H1 (cell line): ENCODE data around the gene SLC20A1. TPM values are rescaled to one million over a fixed set of nuclear protein-coding genes. Genes with fewer than 3 reads are reported as not detected.

Source experiments
- GTF2F1 ChIP-seq: IDR thresholded peaks from 2 replicates; pipeline ENCODE4 v1.6.1; 2012; ENCODE audit warnings: low read depth, low read length, improper control_type of control experiment, borderline replicate concordance
- KDM5A ChIP-seq: fragments of 200-600 bp; IDR thresholded peaks from 2 replicates; pipeline ENCODE4 v1.7.1; 2012; ENCODE audit warnings: mild to moderate bottlenecking, low read length, inconsistent platforms, mixed read lengths
- MAFK ChIP-seq: IDR thresholded peaks from 2 replicates; pipeline ENCODE4 v1.6.1; 2012; ENCODE audit warnings: low read depth, mild to moderate bottlenecking, improper control_type of control experiment, low read length
- NRF1 ChIP-seq: IDR thresholded peaks from 2 replicates; pipeline ENCODE4 v1.6.1; 2011; ENCODE audit warnings: mild to moderate bottlenecking, low read depth, low read length, improper control_type of control experiment
- SAP30 ChIP-seq: fragments of 300-600 bp; sonication (generic); IDR thresholded peaks from 2 replicates; pipeline ENCODE4 v1.7.1; 2012; ENCODE audit warnings: low read length, moderate library complexity, mild to moderate bottlenecking, inconsistent platforms; ENCODE audit not compliant: insufficient read depth, insufficient replicate concordance
- SP2 ChIP-seq: IDR thresholded peaks from 2 replicates; pipeline ENCODE4 v1.6.1; 2012; ENCODE audit warnings: mild to moderate bottlenecking, low read length, inconsistent platforms
- SRF ChIP-seq: IDR thresholded peaks from 2 replicates; pipeline ENCODE4 v1.6.1; 2011; ENCODE audit warnings: mild to moderate bottlenecking, low read depth, low read length, moderate library complexity
- polyA plus RNA-seq, 7 experiments: library from polyadenylated mRNA; depleted of rRNA in 3 of 7; stranded (reverse) in 5 of 7; unstranded in 2 of 7; fragments of >200 nt in 5 of 7; fragments of 200-250 nt in 2 of 7; gene quantifications; 1 replicate in 5 of 7; 2 replicates in 1 of 7; 4 replicates in 1 of 7; pipeline versions ENCODE4 v1.2.1 to v1.2.3, GENCODE V29; 2011 to 2013; ENCODE audit warnings: missing spikeins in 2 of 7, mixed read lengths in 2 of 7
- total RNA-seq: library from RNA; stranded (reverse); fragmentation: NEBNext Ultra II Directional; extraction: Animal tissue kit (Norgen Biotek cat#: 25700); gene quantifications from 2 replicates; pipeline ENCODE4 v1.2.1, GENCODE V29; 2021
- TF ChIP-seq, protein P1 (sequence below): fragments of 300-600 bp; sonication (generic); IDR thresholded peaks from 2 replicates; pipeline ENCODE4 v1.7.1; 2012; ENCODE audit warnings: low read length, moderate library complexity, mild to moderate bottlenecking, inconsistent platforms; ENCODE audit not compliant: insufficient replicate concordance
- TF ChIP-seq, protein P2 (sequence below): IDR thresholded peaks from 2 replicates; pipeline ENCODE4 v1.6.1; 2012; ENCODE audit warnings: inconsistent platforms

The SLC20A1 gene
- total and polyA plus RNA-seq, 2 of the 8 experiments (the other 6 are each of a cell fraction or from before 2014, with no cell fraction given) = 42.6 to 105 TPM

DNA sequence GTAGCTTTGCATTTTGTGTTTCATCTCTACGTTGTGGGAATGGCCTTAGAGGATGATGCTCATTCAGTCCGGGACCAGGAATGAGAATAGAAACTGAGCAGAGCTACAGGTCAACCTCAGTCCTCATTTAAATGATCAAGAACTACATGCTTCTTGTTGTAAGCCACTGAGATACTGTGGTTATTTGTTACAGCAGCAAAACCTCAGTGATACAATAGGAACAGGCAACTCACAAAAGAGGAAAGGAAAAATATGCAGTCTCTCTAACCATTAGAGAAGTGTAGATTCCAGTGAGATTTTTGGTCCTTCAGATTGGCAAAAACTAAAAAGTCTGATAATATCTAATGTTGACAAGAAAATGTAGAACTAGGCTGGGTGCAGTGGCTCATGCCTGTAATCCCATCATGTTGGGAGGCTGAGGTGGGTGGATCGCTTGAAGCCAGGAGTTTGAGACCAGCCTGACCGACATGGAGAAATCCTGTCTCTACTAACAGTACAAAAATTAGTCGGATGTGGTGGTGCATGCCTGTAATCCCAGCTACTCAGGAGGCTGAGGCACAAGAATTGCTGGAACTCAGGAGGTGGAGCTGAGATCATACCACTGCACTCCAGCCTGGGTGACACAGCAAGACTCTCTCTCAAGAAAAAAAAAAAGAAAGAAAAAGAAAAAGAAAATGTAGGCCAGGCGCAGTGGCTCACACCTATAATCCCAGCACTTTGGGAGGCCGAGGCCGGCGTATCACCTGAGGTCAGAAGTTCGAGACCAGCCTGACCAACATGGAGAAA lies 48.0 kb upstream of the SLC20A1 start (continued):
- TF ChIP-seq, protein P1, sequence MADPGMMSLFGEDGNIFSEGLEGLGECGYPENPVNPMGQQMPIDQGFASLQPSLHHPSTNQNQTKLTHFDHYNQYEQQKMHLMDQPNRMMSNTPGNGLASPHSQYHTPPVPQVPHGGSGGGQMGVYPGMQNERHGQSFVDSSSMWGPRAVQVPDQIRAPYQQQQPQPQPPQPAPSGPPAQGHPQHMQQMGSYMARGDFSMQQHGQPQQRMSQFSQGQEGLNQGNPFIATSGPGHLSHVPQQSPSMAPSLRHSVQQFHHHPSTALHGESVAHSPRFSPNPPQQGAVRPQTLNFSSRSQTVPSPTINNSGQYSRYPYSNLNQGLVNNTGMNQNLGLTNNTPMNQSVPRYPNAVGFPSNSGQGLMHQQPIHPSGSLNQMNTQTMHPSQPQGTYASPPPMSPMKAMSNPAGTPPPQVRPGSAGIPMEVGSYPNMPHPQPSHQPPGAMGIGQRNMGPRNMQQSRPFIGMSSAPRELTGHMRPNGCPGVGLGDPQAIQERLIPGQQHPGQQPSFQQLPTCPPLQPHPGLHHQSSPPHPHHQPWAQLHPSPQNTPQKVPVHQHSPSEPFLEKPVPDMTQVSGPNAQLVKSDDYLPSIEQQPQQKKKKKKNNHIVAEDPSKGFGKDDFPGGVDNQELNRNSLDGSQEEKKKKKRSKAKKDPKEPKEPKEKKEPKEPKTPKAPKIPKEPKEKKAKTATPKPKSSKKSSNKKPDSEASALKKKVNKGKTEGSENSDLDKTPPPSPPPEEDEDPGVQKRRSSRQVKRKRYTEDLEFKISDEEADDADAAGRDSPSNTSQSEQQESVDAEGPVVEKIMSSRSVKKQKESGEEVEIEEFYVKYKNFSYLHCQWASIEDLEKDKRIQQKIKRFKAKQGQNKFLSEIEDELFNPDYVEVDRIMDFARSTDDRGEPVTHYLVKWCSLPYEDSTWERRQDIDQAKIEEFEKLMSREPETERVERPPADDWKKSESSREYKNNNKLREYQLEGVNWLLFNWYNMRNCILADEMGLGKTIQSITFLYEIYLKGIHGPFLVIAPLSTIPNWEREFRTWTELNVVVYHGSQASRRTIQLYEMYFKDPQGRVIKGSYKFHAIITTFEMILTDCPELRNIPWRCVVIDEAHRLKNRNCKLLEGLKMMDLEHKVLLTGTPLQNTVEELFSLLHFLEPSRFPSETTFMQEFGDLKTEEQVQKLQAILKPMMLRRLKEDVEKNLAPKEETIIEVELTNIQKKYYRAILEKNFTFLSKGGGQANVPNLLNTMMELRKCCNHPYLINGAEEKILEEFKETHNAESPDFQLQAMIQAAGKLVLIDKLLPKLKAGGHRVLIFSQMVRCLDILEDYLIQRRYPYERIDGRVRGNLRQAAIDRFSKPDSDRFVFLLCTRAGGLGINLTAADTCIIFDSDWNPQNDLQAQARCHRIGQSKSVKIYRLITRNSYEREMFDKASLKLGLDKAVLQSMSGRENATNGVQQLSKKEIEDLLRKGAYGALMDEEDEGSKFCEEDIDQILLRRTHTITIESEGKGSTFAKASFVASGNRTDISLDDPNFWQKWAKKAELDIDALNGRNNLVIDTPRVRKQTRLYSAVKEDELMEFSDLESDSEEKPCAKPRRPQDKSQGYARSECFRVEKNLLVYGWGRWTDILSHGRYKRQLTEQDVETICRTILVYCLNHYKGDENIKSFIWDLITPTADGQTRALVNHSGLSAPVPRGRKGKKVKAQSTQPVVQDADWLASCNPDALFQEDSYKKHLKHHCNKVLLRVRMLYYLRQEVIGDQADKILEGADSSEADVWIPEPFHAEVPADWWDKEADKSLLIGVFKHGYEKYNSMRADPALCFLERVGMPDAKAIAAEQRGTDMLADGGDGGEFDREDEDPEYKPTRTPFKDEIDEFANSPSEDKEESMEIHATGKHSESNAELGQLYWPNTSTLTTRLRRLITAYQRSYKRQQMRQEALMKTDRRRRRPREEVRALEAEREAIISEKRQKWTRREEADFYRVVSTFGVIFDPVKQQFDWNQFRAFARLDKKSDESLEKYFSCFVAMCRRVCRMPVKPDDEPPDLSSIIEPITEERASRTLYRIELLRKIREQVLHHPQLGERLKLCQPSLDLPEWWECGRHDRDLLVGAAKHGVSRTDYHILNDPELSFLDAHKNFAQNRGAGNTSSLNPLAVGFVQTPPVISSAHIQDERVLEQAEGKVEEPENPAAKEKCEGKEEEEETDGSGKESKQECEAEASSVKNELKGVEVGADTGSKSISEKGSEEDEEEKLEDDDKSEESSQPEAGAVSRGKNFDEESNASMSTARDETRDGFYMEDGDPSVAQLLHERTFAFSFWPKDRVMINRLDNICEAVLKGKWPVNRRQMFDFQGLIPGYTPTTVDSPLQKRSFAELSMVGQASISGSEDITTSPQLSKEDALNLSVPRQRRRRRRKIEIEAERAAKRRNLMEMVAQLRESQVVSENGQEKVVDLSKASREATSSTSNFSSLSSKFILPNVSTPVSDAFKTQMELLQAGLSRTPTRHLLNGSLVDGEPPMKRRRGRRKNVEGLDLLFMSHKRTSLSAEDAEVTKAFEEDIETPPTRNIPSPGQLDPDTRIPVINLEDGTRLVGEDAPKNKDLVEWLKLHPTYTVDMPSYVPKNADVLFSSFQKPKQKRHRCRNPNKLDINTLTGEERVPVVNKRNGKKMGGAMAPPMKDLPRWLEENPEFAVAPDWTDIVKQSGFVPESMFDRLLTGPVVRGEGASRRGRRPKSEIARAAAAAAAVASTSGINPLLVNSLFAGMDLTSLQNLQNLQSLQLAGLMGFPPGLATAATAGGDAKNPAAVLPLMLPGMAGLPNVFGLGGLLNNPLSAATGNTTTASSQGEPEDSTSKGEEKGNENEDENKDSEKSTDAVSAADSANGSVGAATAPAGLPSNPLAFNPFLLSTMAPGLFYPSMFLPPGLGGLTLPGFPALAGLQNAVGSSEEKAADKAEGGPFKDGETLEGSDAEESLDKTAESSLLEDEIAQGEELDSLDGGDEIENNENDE = no peak
- TF ChIP-seq SAP30 (no peak), NRF1 (no peak), SRF (no peak), SP2 (no peak), MAFK (no peak), GTF2F1 (no peak), KDM5A (no peak)
- TF ChIP-seq, protein P2, sequence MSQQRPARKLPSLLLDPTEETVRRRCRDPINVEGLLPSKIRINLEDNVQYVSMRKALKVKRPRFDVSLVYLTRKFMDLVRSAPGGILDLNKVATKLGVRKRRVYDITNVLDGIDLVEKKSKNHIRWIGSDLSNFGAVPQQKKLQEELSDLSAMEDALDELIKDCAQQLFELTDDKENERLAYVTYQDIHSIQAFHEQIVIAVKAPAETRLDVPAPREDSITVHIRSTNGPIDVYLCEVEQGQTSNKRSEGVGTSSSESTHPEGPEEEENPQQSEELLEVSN = no peak
